Left ventricle myocardium inferior (tissue), 1 donor: ENCODE results near the gene EPC1. TPM values are rescaled to one million over a fixed set of nuclear protein-coding genes. Genes with fewer than 3 reads are reported as not detected.
"Not testable (repeated sequence)": the region's sequence is repeated elsewhere in the genome, so short reads cannot be mapped to it uniquely, and the experiment has no call there.

Experiments used
- DNase-seq: peaks from one replicate; pipeline ENCODE4 v3.0.0-alpha.2; 2020
- H3K27ac ChIP-seq: fragments of 200-600 bp; replicated peaks from 2 replicates; pipeline ENCODE4 v1.8.0; 2021
- H3K27me3 ChIP-seq: fragments of 200-600 bp; 2 replicates; pipeline ENCODE4 v1.8.0; 2021; ENCODE audit warnings: low read depth
- H3K36me3 ChIP-seq: fragments of 200-600 bp; 2 replicates; pipeline ENCODE4 v1.8.0; 2021
- H3K4me1 ChIP-seq: fragments of 200-600 bp; 2 replicates; pipeline ENCODE4 v1.8.0; 2021
- H3K4me3 ChIP-seq: fragments of 200-600 bp; 2 replicates; pipeline ENCODE4 v1.8.0; 2021; ENCODE audit warnings: mild to moderate bottlenecking, moderate library complexity
- H3K9me3 ChIP-seq: fragments of 200-600 bp; replicated peaks from 2 replicates; pipeline ENCODE4 v1.8.0; 2021
- intact Hi-C: fragments of 100-400 bp; cut with micrococcal nuclease; formaldehyde crosslinking; loops from one replicate; pipeline ENCODE4 v1.11.0; 2022
- total RNA-seq: library from RNA; stranded (reverse); fragmentation: NEBNext Ultra II Directional; extraction: Animal tissue kit (Norgen Biotek cat#: 25700); gene quantifications from one replicate; pipeline ENCODE4 v1.2.1, GENCODE V29; 2021
- TF ChIP-seq, protein P1 (sequence below): fragments of 200-600 bp; IDR thresholded peaks from 2 replicates; pipeline ENCODE4 v1.8.0; 2021; ENCODE audit warnings: antibody characterized with exemption, mild to moderate bottlenecking, borderline replicate concordance
- donor health status: DM: no; HTN: yes; CAD: no; lungs with severe emphysema.

Gene EPC1
- total RNA-seq, 1 donor from 2014 or later, result 17.0 TPM

DNA sequence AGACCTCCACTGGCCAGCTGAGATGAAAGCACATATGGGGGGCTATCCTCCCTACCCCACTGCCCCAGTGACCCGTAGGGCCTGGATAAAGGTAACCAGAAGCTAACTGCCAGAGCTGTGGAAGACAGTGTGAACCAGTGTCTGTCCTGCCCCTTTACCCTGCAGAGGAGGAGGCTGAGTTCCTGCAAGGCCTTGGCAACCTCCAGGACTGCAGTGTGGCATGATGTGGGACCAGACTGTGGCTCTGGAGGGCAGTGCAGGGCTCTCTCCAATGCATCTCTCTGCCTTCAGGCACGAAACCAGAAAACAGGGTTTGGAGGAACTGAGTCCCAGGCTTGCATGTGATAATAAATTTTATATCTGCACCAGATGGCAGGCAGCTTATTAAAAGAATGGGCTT, 93.1 kb downstream of the EPC1 start:
- H3K36me3 ChIP-seq, result no peaks in the 10 kb centered on the region

DNA sequence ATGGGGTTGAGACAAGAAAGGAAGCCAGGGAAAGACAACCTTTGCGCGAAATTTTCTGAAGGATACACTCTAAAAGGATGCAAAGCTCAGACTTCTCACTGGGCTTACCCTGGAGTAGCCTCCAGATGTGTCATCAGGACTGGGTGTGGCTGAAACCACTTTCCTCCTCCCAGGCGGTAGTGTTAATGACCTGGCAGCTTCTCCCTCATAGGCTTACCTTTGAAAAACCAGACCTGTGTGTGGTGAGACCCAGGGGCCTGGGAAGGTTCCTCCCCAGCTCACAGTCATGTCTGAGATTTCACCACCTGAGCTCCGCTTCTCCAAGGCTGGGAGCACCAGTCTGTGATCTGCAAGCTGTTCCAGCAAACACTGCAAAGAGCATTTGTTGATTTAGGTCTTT, 93.7 kb downstream of the EPC1 start:
- TF ChIP-seq, protein P1, sequence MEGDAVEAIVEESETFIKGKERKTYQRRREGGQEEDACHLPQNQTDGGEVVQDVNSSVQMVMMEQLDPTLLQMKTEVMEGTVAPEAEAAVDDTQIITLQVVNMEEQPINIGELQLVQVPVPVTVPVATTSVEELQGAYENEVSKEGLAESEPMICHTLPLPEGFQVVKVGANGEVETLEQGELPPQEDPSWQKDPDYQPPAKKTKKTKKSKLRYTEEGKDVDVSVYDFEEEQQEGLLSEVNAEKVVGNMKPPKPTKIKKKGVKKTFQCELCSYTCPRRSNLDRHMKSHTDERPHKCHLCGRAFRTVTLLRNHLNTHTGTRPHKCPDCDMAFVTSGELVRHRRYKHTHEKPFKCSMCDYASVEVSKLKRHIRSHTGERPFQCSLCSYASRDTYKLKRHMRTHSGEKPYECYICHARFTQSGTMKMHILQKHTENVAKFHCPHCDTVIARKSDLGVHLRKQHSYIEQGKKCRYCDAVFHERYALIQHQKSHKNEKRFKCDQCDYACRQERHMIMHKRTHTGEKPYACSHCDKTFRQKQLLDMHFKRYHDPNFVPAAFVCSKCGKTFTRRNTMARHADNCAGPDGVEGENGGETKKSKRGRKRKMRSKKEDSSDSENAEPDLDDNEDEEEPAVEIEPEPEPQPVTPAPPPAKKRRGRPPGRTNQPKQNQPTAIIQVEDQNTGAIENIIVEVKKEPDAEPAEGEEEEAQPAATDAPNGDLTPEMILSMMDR, result no peak
- intact Hi-C loops, result no loop called here
- no peaks in the 10 kb centered on the region for H3K27me3 ChIP-seq
- H3K36me3 ChIP-seq, result no peaks in the 10 kb centered on the region
- no peaks in the 10 kb centered on the region for H3K9me3 ChIP-seq
- no peak overlapping the region for H3K4me3 ChIP-seq
- no peak overlapping the region for H3K27ac ChIP-seq
- DNase-seq, result no peak
- no peaks in the 10 kb centered on the region for H3K4me1 ChIP-seq

More for the DNA sequence above, 93.1 kb downstream of the EPC1 start:
- Histone ChIP-seq H3K4me3 (no peak overlapping the region), H3K9me3 (no peaks in the 10 kb centered on the region), H3K27me3 (no peaks in the 10 kb centered on the region), H3K27ac (no peak overlapping the region), H3K4me1 (no peaks in the 10 kb centered on the region)
- intact Hi-C loops, result no loop called here
- TF ChIP-seq, protein P1, result no peak
- DNase-seq, result no peak

DNA sequence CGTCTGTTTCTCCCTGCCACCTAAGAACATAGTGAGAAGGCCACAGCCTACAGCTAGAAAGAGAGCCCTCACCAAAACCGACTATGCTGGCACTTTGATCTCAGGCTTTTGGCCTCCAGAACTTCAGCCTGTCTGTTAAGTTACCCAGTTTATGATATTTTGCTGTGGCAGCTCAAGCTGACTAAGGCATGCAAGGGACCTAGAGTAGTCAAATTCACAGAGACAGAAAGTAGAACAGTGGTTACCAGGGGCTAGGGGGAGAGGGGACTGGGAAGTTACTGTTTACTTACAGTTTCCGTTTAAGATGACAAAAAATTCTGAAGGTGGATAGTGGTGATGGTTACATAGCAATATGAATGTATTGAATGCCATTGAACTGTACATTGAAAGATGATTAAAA, 96.5 kb downstream of the EPC1 start:
- intact Hi-C loops, DNase-seq, H3K9me3 ChIP-seq, H3K4me3 ChIP-seq, H3K36me3 ChIP-seq, H3K27ac ChIP-seq, H3K4me1 ChIP-seq, H3K27me3 ChIP-seq: not testable (repeated sequence)

GRCh38 chr10:32246685-32247084, 100.3 kb downstream of the EPC1 start:
- Histone ChIP-seq H3K4me3 (no peak overlapping the region), H3K4me1 (no peaks in the 10 kb centered on the region), H3K27ac (no peak overlapping the region), H3K9me3 (no peaks in the 10 kb centered on the region), H3K36me3 (no peaks in the 10 kb centered on the region), H3K27me3 (no peaks in the 10 kb centered on the region)
- intact Hi-C loops, result no loop called here
- TF ChIP-seq, protein P1, result no peak
- no peak for DNase-seq

- no peak overlapping the region for H3K4me3 ChIP-seq
- TF ChIP-seq, protein P1, result no peak
- H3K4me1 ChIP-seq, result no peaks in the 10 kb centered on the region
- H3K9me3 ChIP-seq, result no peaks in the 10 kb centered on the region
- intact Hi-C loops, result no loop called here
- no peak for DNase-seq
- H3K36me3 ChIP-seq, result no peaks in the 10 kb centered on the region
- no peaks in the 10 kb centered on the region for H3K27me3 ChIP-seq
- H3K27ac ChIP-seq, result no peak overlapping the region
These were observed 101.2 kb downstream of the EPC1 start for GRCh38 chr10:32245760-32246159.

DNA sequence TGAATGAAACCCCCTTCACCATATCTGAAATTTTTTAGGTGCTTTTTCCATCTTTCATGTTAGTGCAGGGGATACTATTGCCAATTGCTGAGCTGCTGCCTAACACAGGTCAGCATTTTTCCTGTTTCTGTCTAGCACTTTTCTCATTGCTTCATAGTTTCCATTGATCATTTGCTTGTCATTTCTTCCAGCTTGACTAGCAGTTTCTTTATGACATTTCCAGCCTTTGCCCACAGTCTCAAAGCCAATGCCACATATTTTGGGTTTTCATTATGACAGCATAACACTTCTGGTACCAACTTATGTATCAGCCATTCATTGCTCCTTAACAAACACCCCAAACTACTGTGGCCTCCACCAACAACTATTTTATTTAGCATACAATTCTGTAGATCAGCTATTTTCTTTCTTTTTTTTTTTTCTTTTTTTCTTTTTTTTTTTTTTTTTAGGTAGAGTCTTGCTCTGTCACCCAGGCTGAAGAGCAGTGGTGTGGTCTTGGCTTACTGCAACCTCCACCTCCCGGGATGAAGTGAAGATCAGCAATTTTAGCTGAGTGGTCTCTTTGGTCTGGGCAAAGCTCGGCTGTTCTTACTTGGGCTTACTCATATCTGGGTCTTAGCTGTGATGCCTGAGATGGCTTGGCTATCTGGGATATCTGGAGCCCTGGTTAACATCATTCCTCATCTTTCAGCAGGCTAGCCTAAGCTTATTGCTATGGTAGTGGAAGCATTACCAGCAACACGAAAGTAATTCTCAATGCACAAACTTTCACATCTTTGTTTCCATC, 102.3 kb downstream of the EPC1 start:
- H3K27ac ChIP-seq, result no peak overlapping the region
- TF ChIP-seq, protein P1, result no peak
- H3K9me3 ChIP-seq, result no peaks in the 10 kb centered on the region
- H3K36me3 ChIP-seq, result no peaks in the 10 kb centered on the region
- no peaks in the 10 kb centered on the region for H3K27me3 ChIP-seq
- no peak for DNase-seq
- H3K4me3 ChIP-seq, result no peak overlapping the region
- intact Hi-C loops, result no loop called here
- H3K4me1 ChIP-seq, result no peaks in the 10 kb centered on the region
